GM18507 (cell line): Measurements from ENCODE around the gene UBQLNL.

Experiments used
- DNase-seq: peaks from one replicate; pipeline ENCODE4 v3.0.0; 2011; ENCODE audit warnings: low read depth; ENCODE audit not compliant: insufficient read length; ENCODE audit errors: extremely low spot score
- FAIRE-seq: peaks from 2 replicates; lab custom pipeline; 2011; peaks lifted over from hg19 to GRCh38; lab: Jason Lieb, UNC

Gene UBQLNL, protein sequence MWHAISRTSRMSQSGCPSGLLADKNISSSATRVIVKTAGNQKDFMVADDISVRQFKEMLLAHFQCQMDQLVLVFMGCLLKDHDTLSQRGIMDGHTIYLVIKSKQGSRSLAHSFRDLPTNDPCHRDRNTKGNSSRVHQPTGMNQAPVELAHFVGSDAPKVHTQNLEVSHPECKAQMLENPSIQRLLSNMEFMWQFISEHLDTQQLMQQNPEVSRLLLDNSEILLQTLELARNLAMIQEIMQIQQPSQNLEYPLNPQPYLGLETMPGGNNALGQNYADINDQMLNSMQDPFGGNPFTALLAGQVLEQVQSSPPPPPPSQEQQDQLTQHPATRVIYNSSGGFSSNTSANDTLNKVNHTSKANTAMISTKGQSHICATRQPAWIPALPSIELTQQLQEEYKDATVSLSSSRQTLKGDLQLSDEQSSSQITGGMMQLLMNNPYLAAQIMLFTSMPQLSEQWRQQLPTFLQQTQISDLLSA

DNA sequence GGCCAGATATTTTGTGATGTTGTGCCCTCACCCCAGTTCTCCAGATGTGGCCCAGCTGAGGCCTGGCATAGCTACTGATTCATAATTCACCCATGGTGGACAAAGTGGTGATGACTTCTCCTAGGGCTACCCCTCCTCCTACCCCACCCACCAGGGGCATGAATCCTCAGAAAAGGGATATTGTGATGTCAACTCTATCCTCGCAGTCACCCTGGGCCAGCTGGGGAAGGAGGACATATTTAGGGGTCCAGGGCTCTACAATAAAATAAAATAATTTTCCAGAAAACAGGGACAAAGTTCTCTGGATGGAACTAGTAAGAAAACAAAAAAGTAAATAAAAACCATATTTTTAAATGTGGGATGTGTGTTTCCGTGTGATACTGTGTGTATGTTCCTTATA, at the start of gene UBQLNL:
Gene UBQLNL, minus strand, starts transcription at position 101 of the 400 bp plus-strand sequence. CDS start 258 bp downstream, outside the sequence.
- FAIRE-seq (no peak), DNase-seq (no peak)

DNA sequence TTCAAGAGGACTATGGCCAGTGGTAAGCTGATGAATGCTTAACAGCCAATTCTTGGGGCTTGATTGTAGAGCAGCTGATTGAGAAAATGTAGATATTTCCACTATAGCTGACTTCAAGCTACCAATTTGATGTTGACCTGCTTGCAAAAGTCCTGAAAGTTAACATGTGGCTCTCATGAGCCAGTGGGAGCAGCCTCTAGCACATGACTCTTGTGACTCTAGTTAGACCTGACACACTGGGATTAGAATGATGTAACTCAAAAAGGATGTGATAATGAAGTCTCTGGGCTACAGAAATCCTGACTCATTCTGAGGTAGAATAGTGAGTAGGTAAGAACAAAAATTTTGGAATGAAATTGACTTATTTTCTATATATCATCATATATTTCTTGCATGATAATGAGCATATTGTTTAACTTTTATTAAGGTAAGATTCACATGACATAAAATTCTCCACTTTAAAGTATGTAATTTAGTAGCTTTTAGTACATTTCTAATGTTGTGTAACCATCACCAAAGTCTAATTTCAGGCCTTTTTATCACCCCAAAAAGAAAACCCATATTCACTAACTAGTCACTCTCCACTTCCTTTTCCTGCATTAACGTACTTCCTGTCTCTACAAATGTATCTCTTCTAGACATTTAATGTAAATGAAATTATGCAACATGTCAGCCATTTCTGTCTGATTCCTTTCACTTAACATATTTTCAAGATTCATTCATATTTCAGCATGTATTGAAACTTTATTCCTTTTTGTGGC, 47.9 kb upstream of the UBQLNL start:
- FAIRE-seq: no peak
- no peak for DNase-seq

GRCh38 chr11:5557751-5558150, 41.3 kb upstream of the UBQLNL start:
- DNase-seq (no peak), FAIRE-seq (no peak)

- FAIRE-seq (no peak), DNase-seq (no peak)
Observed at GRCh38 chr11:5556596-5557188, 40.2 kb upstream of the UBQLNL start.

GRCh38 chr11:5553343-5553742, 36.8 kb upstream of the UBQLNL start:
- no peak for DNase-seq
- FAIRE-seq: no peak

GRCh38 chr11:5550440-5551095, 34.1 kb upstream of the UBQLNL start:
- no peak for FAIRE-seq
- DNase-seq: no peak

DNA sequence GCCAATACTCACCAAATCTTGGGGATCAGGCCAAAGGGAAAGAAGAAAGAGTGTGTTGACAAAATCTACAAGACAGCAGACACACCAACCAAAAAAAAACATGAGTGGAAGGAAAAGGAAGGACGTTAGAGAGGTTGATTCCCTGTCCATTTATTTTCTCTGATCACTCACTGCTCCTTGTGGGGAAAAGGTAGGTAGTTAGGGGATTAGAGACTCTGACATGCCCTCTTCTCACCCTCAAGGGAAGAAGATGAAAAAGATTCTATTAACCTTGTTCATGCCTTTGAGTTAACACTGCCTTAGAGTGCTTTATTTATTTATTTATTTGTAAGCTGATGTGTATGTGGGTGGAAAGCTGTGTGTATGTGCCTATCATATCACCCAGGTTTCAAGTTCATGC, 31.9 kb upstream of the UBQLNL start, which contains the start of gene OR52H1:
Gene OR52H1, minus strand, starts transcription at position 101 of the 400 bp plus-strand sequence. CDS start 3,035 bp downstream, outside the sequence.
- no peak for FAIRE-seq
- DNase-seq: no peak

- DNase-seq: no peak
- FAIRE-seq: no peak
Observed at GRCh38 chr11:5547982-5548381, 31.5 kb upstream of the UBQLNL start.

DNA sequence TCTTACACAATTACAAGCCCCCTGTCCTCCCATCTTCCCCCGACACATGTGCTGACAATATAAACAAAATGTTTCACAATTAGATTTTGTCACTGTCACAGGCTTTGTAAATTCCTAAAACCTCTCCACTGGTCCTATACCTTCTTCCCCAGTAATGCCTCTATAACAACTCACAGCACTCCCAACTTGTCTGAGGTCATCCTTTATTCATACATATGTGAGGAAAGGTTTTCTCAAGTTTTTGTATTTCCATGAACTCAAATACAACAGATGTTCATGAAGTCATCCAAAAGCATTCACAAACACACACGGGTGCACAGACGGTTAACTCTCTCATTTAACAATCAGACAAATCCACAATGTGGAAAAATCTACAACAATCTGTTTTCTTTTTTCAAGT, 30.0 kb upstream of the UBQLNL start:
- no peak for DNase-seq
- FAIRE-seq: no peak

DNA sequence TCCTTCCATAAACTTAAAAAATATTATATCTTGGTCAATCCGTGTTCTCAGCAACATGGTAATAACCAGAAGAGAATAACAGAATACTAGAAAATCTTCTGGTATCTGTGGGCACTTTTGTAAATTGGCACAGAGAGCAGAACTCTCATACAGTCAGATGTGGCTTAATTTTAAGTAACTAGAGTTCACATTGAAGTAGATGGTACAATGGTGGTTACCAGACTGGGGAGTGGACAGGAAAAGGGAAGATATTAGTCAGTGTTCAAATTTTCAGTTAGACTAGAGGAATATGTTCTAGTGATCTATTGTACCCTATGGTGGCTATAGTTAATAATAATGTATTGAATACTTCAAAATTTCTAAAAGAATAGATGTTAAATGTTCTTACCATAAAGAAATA, 24.9 kb upstream of the UBQLNL start:
- no peak for FAIRE-seq
- no peak for DNase-seq

- FAIRE-seq: no peak
- DNase-seq: no peak
Observed at GRCh38 chr11:5536482-5536881, 20.0 kb upstream of the UBQLNL start.

DNA sequence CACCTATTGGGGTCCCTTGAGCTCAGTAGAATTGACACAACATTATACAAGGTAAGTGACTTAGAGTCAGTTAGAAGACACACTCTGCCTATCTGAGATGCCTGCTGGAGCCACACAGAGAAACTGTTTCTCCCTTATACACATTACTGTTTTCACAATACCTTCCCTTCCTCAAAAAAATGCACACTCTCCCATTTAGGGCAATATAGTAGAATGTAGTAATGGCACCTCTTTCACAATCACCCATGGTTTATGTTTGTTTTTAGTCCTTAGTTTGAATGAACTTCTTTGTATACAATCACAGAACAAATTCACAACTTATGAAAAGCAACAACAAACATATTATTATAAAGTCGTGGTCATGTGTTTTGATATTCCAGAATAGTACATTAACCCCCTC, 17.5 kb upstream of the UBQLNL start:
- FAIRE-seq (no peak), DNase-seq (no peak)

- DNase-seq (no peak), FAIRE-seq (no peak)
Observed at GRCh38 chr11:5531053-5531831, 14.7 kb upstream of the UBQLNL start.

DNA sequence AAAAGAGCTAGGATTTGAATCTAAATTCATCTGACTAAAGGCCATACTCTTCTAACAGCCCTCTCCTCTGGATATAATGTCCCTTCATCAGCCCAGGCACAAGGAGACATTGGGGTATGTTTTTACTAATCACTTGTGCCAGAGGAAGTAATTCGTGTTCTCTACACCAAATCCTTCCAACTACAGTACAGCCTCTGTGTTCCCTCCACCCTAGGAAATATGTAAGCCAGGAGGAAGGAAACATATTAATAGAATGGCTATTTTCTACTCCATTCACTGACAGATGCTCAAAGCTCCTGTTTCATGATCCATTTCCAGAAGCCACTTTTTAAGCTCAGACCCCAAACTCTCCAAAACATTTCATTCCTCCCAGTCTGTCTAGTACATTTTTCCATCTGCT, 12.0 kb upstream of the UBQLNL start:
- no peak for FAIRE-seq

DNA sequence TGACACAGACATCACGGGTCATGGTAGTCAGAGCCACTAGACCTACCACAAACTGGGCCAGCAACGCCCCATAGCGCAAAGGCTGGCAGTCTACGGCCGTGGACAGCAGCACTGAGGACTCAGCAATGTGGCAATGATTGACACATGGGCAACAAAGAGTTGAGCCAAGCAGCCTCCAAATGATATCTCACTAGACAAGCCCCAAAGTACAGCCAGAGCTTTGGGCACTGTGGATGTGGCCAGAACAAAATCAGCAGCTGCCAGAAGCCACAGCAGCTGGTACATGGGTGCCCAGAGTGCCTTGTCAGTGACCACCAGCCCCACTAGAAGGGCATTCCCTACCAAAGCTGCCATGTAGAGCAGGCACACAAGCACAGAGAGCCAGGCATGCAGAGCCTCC, 11.2 kb upstream of the UBQLNL start:
- no peak for DNase-seq
- FAIRE-seq: no peak

More for the DNA sequence above, 12.0 kb upstream of the UBQLNL start:
- DNase-seq: no peak

- FAIRE-seq (no peak), DNase-seq (no peak)
Observed at GRCh38 chr11:5524756-5525155, 8.3 kb upstream of the UBQLNL start.

DNA sequence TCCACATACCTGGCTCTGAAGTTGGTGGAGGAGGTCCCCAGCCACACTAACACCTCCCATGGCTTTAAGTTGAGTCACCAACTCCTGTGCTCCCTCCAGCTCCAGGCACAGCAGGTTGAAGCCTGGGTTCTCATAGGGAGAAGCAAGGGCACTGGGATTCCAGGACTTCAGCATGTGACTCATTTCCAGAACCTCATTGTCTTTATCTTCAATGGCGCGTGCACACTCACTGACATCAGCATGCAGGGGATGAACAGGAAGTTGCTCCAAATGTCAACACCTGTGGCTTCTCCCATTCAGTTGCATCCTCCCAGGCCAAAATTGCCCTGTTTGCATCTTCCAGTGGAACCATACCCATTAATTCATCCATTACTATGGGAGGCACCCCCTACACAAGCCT, 5.8 kb upstream of the UBQLNL start:
- DNase-seq: no peak
- no peak for FAIRE-seq

GRCh38 chr11:5521540-5521939, 5.0 kb upstream of the UBQLNL start:
- no peak for FAIRE-seq
- no peak for DNase-seq

GRCh38 chr11:5514841-5515240, 1.7 kb downstream of the UBQLNL start:
- FAIRE-seq: no peak
- no peak for DNase-seq
